H1 (cell line): ENCODE measurements around the gene MARCHF10. TPM values are rescaled to one million over a fixed set of nuclear protein-coding genes. Genes with fewer than 3 reads are reported as not detected.

ENCODE experiments used
- CREB1 ChIP-seq: IDR thresholded peaks from 2 replicates; pipeline ENCODE4 v1.6.1; 2012; ENCODE audit warnings: inconsistent platforms
- KDM5A ChIP-seq: fragments of 200-600 bp; IDR thresholded peaks from 2 replicates; pipeline ENCODE4 v1.7.1; 2012; ENCODE audit warnings: mild to moderate bottlenecking, low read length, inconsistent platforms, mixed read lengths
- RAD21 ChIP-seq, 2 experiments: IDR thresholded peaks in 1 of 2; conservative IDR thresholded peaks in 1 of 2; 2 replicates each; pipeline ENCODE4 v1.6.1; 2011; ENCODE audit warnings: low read depth in 2 of 2, low read length in 2 of 2, improper control_type of control experiment in 1 of 2, inconsistent platforms in 1 of 2, mild to moderate bottlenecking in 1 of 2, moderate library complexity in 1 of 2
- polyA plus RNA-seq, 7 experiments: library from polyadenylated mRNA; depleted of rRNA in 3 of 7; stranded (reverse) in 5 of 7; unstranded in 2 of 7; fragments of >200 nt in 5 of 7; fragments of 200-250 nt in 2 of 7; gene quantifications; 1 replicate in 5 of 7; 2 replicates in 1 of 7; 4 replicates in 1 of 7; pipeline versions ENCODE4 v1.2.1 to v1.2.3, GENCODE V29; 2011 to 2013; ENCODE audit warnings: missing spikeins in 2 of 7, mixed read lengths in 2 of 7
- total RNA-seq: library from RNA; stranded (reverse); fragmentation: NEBNext Ultra II Directional; extraction: Animal tissue kit (Norgen Biotek cat#: 25700); gene quantifications from 2 replicates; pipeline ENCODE4 v1.2.1, GENCODE V29; 2021

Gene MARCHF10
- total and polyA plus RNA-seq, 2 of the 8 experiments (the other 6 are each of a cell fraction or from before 2014, with no cell fraction given) = 0.48 to 0.73 TPM

- TF ChIP-seq RAD21 (IDR thresholded peaks at IDR 0.05 in 1 of 2, conservative IDR thresholded peaks at IDR 0.05 in 1 of 2; ENCODE audit: low read depth in 2 of 2, low read length in 2 of 2) (no peak), CREB1 (no peak), KDM5A (no peak)
- TF ChIP-seq, all 59 proteins: peak for 0
Measured at GRCh38 chr17:62689441-62690167, 118.5 kb downstream of the MARCHF10 start (continued).
